SK-MEL-5 (cell line): Measurements from ENCODE around the gene HDAC4. TPM values are rescaled to one million over a fixed set of nuclear protein-coding genes. Genes with fewer than 3 reads are reported as not detected.

Experiments used
- DNase-seq: peaks from one replicate; pipeline ENCODE4 v3.0.0-alpha.2; 2016; ENCODE audit warnings: low read depth, low spot score
- in situ Hi-C: cut with HindIII; loops from 2 replicates; pipeline ENCODE4 v1.10.0; 2016; ENCODE audit warnings: low sequenced_read_pairs, high pct_unique_total_duplicates, low pct_unique_long_range_greater_than_20kb
- total RNA-seq: library from RNA; depleted of rRNA; stranded (reverse); fragments of >200 nt; shearing (Covaris generic); gene quantifications from 2 replicates; pipeline ENCODE4 v1.2.3, GENCODE V29; 2014

Gene HDAC4
- total RNA-seq, 1 experiment from 2014 or later, result 14.1 TPM

DNA sequence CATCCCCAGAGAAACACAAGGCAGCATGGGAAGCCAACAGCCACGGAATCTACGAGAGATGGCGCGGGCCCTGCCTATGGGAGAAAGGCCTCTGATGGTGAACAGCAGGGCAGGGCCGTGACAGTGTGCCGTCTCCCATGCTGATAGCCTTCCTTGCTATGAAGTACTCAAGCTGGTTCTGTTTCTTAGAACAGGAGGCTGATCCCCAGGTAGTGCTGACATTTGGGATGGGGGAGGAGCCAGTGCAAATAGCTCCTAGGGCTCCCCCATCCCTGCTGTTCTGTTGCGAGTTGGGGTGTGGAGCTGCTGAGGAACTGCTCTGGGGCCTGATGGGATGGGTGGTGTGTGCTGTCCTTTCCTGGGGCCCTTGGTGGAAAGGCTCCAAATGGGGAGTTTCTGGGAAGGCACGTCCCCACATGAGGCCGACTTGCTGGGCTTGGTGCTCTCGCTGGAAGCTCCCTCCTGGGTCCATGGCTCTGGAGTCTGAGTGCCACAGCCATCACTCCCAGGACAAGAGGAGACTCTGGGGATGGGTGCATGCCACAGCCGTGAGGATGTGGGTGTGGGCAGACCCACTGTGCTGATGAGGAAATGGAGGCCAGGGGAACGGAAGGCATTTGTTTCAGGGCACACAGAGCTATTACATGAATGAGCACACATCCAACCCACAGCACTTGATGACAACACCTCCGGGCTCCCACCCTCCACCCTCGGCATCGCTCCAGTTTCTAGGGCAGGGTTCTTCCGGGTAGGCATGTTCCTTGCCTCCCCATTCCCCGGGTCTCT, 246.8 kb downstream of the HDAC4 start:
- in situ Hi-C loops, result no loop called here
- DNase-seq, result no peak

DNA sequence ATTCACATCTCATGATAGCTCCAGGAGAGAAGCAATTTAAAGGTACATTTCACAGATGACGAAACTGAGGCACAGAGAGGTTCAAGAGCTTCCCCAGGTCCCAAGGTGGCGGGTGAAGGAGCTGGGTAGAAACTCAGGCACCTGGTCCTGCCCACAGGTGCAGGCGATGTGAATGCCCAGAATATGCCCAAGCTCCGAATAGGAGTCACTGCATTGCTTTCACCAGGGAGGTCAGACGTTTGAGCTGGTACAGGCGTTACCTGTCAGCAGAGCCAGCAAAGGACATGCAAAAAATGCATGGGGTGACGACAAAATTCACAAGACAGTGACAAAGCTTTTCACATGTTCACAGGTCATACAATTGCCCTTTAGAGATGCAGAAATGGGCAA, 247.9 kb downstream of the HDAC4 start:
- in situ Hi-C loops, result no loop called here
- no peak for DNase-seq

DNA sequence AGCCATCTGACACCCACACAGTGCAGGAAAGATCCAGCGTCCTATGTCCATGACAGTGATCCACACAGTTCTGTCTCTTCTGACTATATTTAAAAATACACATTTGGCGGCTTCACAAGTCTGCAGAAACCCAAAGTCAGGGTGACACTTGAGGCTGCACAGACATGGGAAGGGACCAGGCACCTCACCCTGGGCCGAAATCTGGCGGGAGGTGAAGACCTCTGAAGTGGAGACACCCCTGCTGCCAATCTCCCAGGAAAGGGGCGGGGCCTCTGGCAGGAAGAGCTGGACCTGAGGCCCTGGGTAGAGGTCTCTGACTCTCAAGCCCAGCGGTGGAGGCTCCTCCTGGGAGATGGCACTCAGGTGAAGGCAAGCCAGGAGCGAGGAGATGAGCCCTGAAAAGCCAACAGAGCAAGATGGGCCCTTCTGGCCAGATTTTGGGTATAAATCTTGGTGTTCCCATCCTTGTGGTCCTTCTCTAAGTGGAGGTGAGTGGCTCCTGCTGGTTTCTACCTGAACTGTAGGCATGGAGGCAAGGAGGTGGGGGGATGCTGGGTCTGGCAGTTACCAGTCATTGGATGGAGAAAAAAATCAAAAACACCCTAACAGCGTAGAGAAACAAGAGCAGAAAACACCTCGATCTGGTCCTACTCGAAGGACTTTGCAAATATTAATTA, 248.4 kb downstream of the HDAC4 start:
- no peak for DNase-seq

DNA sequence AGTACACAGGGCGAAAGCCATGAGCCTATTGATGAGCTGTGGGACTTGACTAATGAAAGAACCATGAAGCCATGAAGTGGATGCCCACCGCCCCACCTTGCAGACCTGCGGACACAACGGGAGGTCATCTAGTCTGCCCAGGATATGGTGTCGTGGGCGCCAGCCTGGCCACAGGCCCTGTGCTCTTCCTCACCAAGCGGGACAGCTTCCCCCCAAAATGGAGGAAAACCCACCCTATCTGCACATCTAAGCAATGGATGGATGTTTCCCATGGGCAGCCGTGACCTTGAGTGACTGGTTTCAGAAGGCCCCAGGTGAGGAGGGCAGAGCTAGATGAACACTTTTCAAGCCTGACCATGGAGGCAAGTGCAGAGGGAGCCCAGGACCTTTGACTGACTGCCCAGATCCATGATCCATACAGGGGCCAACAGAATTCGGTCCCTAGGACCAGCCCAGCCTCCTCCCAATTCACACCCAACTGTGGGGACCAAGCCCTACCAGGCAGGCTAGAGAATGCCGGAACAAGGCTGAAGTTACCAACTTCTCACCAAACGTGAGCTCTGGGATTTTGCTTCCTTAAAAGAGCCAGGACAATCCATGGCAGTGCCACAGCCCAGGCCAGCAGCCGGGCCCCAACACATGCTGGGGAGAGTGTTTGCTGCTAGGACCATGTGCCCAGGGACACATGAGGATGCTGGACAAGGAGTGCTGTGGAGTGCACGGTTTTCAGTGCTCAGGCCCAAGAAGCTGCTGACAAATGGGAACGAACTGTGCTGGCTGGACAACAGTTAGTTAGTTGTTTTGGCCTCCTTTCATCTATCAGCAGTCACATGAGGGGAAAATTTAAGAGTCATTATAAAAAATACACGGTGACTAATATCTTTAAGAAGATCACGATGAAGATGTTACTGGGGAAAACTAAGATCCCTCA, 249.4 kb downstream of the HDAC4 start:
- in situ Hi-C loops, result no loop called here
- no peak for DNase-seq

More for the DNA sequence above, 248.4 kb downstream of the HDAC4 start:
- in situ Hi-C loops, result no loop called here

DNA sequence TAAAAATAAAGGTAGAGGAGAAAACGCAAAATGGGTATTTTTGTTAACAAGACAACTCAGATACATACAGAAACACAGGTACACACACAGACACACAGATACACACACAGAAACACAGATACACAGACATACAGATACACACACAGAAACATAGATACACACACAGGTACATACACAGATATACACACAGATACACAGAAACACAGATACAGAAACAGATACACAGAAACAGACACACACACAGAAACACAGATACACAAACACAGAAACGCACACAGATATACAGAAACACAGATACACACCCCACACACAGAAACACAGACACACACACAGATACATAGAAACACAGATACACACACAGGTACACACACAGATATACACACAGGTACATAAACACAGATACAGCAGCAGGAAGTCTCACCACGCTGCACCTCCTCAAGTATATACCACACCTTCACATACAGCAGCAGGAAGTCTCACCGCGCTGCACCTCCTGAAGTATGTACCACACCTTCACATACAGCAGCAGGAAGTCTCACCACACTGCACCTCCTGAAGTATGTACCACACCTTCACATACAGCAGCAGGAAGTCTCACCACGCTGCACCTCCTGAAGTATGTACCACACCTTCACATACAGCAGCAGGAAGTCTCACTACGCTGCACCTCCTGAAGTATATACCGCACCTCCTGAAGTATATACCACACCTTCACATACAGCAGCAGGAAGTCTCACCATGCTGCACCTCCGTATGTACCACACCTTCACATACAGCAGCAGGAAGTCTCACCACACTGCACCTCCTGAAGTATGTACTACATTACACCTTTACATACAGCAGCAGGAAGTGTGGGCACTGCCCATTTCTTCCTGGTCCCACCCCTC, 250.5 kb downstream of the HDAC4 start:
- DNase-seq, result no peak
- in situ Hi-C loops, result no loop called here

DNA sequence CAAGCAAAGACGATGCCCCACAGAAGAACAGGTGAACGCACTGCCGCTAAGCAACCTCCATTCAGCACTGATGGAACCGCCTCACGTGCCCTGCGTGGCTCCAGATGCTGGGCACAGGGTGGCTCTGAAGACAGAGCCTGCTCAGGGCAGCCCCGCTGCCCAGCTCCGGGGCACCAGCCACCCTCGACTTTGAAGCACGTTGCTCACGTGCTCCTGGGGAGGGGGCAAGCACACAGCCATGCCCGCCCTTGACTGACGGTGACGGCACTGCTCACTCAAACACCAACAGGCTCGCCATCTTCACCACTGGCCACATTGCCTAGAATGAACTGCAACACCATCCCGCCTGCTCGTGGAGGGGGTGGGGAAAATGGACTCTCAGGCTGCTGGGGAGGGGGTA, 251.3 kb downstream of the HDAC4 start:
- DNase-seq, result no peak
- in situ Hi-C loops, result no loop called here

DNA sequence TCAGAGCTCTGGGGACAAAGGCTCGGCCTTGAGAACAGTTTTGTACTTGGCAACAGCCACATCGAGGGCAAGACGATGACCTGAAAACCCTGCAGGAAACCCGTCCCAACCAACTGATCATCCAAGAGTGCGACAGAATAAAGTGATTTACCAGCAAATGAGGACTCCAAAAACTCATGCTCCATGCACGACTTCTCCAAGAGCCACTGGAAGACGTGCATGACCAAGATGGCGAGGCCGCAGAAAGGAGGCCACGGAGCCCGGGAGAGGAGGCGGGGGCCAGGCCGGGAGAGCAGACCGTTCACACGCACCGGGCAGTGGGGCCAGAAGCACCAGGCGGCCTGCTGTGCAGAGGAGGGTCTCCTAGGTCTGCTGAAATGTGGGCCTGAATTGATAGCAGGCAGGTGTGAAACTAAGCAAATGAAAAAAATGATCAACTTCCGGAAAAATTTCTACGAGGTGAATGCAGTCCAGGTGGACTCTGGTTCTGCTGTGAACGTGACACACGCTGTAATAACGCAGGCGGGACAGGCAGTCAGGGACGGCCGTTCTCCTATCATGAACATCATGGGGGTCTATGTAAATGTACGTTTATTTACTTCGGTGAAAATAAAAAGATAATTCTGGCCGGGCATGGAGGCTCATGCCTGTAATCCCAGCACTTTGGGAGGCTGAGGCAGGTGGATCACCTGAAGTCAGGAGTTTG, 252.2 kb downstream of the HDAC4 start:
- no peak for DNase-seq
- in situ Hi-C loops, result no loop called here

DNA sequence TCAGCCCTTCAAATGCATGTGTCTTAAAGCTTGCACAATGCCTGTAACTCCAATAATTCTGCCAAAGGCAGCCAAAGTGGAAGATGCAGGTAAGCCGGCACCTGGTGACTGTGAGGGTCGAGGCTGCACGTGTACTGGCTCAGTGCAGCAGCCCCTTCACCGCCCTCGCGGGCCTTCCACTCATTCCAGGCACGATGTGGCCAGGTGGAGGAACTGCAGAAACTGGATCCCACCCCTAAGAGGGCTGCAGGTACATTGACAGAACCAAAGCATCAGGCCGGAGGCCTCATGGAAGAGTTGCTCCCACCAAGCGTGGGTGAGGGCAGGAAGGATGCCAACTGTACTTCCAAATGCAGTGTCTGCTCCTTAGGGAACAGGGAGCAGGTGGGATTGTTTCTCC, 253.4 kb downstream of the HDAC4 start:
- DNase-seq, result no peak
- in situ Hi-C loops, result no loop called here

DNA sequence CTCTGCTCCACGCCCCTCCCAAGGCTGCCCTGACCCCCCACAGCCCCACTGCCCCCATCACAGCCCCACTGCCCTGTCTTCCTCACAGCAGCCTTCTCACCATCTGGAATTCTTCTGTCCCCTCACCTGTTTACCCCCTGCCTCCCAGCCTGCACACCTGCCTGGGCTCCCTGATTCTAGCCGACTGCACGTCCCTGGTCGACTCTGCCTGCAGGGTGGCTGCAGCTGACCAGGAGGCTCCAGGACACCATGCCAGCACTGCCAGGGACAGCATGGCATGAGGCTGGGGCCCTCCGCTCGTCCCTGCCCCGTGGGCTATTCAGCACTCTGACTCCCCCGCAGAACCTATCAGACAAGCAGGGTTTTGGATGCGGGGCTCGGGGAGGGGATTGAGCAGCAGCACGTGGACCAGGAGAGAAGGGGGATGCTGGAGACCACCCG, 254.1 kb downstream of the HDAC4 start:
- in situ Hi-C loops, result no loop called here
- no peak for DNase-seq

DNA sequence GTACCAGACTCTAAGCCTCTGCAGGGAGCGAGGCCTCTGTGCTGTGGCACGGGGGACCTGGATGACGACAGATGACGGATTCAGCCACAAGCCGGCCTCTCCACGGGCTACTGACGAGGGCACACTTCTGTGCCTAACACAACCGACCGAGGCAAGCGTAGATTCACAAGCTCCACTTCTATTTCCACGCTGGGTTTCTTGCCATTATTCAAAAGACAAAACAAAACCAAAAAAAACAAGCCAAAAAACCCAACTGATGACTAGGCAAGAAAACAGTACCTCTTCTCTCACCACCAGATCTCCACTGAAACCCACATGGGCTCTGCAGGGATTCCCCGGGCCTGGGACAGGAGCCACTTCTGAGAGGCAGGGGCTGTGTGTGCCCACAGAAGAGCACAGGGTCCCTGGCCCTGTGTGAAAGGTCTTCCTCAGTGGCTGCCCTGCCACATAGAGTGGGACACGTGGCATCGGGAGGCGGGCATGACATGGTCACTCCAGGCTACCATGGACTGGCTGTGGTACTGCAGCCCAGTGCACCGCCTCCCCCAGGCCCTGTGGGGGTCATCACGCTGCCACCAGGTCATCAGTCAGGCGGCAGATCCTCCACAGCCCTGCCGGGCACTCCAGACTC, 254.7 kb downstream of the HDAC4 start:
- in situ Hi-C loops, result no loop called here
- no peak for DNase-seq

DNA sequence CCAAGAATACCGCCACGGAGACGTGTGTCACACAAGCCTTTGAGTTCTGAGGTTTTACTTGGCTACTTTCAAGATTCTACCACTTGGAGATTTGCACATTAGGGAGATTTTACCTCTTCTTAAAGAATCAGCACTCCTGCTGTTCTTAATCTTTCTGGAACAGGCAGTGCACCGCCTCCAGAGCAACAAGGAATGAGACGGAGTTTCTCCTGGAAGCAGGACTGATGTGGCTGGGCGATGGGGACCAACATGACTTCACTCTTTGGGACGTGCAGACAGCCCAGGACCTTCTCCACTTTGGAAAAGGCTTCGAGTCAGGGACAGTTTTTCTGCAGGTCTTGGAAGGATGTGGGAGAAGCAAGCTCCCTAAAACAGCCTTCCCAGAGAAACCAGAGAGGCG, 255.2 kb downstream of the HDAC4 start:
- in situ Hi-C loops, result no loop called here
- no peak for DNase-seq

DNA sequence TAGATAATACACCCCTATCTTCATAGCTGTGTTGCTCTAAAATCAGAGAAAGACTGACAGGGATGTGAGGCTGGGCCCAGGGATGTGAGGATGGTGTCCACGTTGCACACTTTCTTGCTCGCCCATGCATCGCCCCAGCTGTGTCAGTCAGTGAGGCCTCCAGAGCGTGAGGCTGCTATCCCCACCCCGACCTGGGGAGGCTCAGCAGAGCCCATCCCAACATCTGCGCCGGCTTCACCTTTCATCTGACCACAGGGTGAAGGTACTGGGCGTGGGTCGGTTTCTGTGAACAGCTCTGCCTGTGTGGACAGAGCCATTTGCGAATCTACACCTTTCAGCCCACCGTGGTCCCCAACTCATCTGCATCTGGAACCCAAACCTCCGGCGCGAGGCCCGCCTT, 255.7 kb downstream of the HDAC4 start:
- in situ Hi-C loops, result no loop called here
- DNase-seq, result no peak

DNA sequence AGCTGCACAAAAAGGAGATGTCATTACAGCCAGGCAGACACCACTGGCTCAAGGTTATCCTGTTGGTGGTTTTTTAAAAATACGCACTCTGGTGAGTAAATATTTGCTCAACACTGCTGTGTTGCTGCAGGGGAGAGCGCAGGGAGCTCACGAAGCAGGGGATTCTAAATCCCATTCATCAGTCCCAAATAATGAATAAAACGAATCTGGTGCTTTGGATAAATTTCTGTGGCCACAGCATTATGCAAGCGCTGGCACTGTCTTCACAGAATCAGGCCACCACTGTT, 256.2 kb downstream of the HDAC4 start:
- no peak for DNase-seq
- in situ Hi-C loops, result no loop called here

DNA sequence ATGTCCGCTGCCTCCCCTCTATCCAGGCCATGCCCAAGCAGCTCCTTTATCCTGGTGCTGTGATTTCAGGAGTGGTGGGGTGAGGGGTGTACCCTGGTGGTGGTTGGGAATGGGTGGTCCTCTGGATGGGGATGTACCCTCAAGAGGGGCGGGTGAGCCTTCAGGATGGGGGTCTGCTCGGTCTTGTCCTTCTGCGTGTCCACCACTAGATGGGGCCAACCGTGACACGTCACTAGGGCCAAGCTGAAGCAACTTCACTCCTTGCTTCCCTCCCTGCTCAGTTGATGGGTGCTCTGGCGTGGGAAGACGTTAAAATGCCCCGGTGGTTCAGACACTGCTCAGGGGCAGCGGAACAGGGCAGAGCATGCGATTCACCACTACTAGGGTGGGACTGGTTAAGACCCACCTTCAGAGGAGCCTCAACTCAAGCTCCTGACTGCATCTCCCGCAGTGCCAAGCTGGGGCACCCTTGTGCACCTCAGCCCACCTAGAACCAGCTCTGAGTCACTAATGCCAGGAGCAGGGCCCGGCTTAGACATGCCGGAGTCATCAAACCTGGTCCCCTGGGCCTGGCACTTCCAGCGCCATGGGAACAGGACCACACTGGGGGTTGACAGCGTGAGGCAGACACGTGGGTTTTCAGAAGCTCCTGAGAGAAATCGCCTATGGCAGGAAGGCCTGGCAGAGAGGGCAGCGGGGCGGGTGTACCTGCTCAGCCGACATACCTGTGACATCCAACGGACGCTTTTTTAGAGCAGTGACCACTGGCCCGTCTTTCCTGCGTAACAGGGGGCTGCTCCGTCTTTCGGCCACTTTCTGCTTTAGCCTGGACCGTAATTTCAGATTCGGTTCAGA, 256.7 kb downstream of the HDAC4 start:
- in situ Hi-C loops, result no loop called here

DNA sequence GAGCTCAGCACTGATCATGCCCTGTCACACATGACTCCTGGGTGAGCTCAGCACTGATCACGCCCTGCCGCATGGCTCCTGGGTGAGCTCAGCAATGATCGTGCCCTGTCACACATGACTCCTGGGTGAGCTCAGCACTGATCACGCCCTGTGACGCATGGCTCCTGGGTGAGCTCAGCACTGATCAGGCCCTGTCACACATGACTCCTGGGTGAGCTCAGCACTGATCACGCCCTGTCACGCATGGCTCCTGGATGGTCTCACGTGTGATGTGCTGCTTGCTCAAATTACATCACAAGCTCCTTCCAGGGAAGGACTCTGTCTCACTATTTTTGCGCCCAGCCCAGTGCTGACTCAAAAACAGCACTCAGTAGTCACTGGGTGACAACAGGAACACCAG, 258.0 kb downstream of the HDAC4 start:
- in situ Hi-C loops, result no loop called here
- no peak for DNase-seq

More for the DNA sequence above, 256.7 kb downstream of the HDAC4 start:
- peak; percentile 62 for DNase-seq

DNA sequence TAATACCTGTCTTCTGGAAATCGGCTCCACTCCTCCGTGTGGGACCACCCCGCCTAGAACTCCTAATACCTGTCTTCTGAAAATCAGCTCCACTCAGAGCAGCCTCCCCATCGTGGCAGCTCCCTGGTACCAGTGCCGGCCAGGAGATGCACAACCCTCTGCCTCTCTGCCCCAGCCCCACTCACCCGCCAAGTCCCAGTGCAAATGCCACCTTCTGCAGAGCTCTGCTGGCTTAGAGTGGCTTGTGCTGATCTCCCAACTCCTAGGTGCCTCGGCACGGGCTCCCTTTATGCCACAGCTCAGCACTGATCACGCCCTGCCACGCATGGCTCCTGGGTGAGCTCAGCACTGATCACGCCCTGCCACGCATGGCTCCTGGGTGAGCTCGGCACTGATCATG, 258.5 kb downstream of the HDAC4 start:
- DNase-seq, result no peak
- in situ Hi-C loops, result no loop called here
